Muscle of leg (tissue), 11 donors: Measurements from ENCODE around the gene SGO2. TPM values are rescaled to one million over a fixed set of nuclear protein-coding genes. Genes with fewer than 3 reads are reported as not detected.

ENCODE experiments used
- DNase-seq: peaks from one replicate; pipeline ENCODE4 v3.0.0; 2013
- H3K27ac ChIP-seq: one replicate; pipeline ENCODE4 v1.5.1; 2013; ENCODE audit warnings: mild to moderate bottlenecking, low read length, control low read depth
- H3K27me3 ChIP-seq: one replicate; pipeline ENCODE4 v1.6.1; 2013; ENCODE audit warnings: low read length; ENCODE audit not compliant: control insufficient read depth, insufficient read depth
- H3K36me3 ChIP-seq: one replicate; pipeline ENCODE4 v1.6.1; 2013; ENCODE audit warnings: low read length; ENCODE audit not compliant: control insufficient read depth, insufficient read depth
- H3K4me1 ChIP-seq: one replicate; pipeline ENCODE4 v1.6.1; 2013; ENCODE audit warnings: low read length; ENCODE audit not compliant: control insufficient read depth, insufficient read depth
- H3K4me3 ChIP-seq: one replicate; pipeline ENCODE4 v1.5.1; 2013; ENCODE audit warnings: low read length, control low read depth
- H3K9me3 ChIP-seq: replicated peaks from 2 replicates; pipeline ENCODE4 v1.6.1; 2013; ENCODE audit warnings: low read depth, low read length; ENCODE audit not compliant: control insufficient read depth
- WGBS: methylation state at CpG from one replicate; pipeline ENCODE4 v1.1.5; 2013; ENCODE audit warnings: missing lambda C conversion rate; ENCODE audit not compliant: insufficient coverage; 5-methylcytosine and 5-hydroxymethylcytosine counted together
- polyA plus RNA-seq, 8 donors: library from polyadenylated mRNA; unstranded; fragments of 120-200 nt; gene quantifications; one replicate each; pipeline versions ENCODE4 v1.2.1 to v1.2.3, GENCODE V29; 2013; ENCODE audit warnings: inconsistent platforms in 1 of 8, low replicate concordance in 1 of 8; ENCODE audit not compliant: insufficient read length in 8 of 8, insufficient read depth in 1 of 8
- total RNA-seq: library from RNA; stranded (reverse); fragments of 120-200 nt; gene quantifications from one replicate; pipeline ENCODE4 v1.2.4, GENCODE V29; 2013

Gene SGO2
- total and polyA plus RNA-seq, 9 donors: 5.3 to 12.4 (median 9.0) TPM

DNA sequence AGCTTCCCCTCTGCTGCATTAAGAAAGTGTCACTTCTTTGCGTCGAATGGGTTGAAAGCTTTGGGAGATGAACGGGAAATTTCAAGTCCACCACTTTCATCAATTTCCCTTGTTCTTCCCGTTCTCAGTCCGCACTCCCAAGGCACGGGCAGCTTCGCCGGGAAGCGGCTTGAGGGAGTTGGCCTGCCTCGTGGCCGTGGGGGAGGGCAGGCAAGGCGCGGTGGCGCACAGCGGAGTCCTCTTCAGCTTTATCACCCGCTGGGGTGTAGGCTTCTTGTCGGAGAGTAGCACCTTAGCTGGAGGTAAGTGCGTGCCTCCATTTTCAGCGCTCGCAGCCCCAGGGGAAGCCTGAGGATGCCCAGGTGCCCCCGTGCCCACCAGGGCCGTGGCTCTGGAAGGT lies 36.0 kb upstream of the SGO2 start:
- Histone ChIP-seq H3K4me3 (no peak overlapping the region), H3K4me1 (no peaks in the 10 kb centered on the region), H3K27me3 (no peaks in the 10 kb centered on the region), H3K27ac (no peak overlapping the region), H3K9me3 (no peaks in the 10 kb centered on the region), H3K36me3 (peaks cover 27% of the 10 kb centered on the region)
- 97% methylated on average over 22 of the region's 22 CpGs for WGBS
- DNase-seq: no peak

GRCh38 chr2:200492656-200493055 lies 33.4 kb upstream of the SGO2 start:
- peaks cover 29% of the 10 kb centered on the region for H3K36me3 ChIP-seq
- H3K4me3 ChIP-seq: no peak overlapping the region
- no peak overlapping the region for H3K27ac ChIP-seq

GRCh38 chr2:200494048-200494447 lies 32.0 kb upstream of the SGO2 start:
- Histone ChIP-seq H3K9me3 (no peaks in the 10 kb centered on the region), H3K36me3 (peaks cover 35% of the 10 kb centered on the region), H3K27ac (no peak overlapping the region), H3K27me3 (no peaks in the 10 kb centered on the region), H3K4me1 (no peaks in the 10 kb centered on the region), H3K4me3 (no peak overlapping the region)
- 100% methylated on average over 1 of the region's 2 CpGs for WGBS
- DNase-seq: no peak

More at GRCh38 chr2:200492656-200493055, 33.4 kb upstream of the SGO2 start:
- Histone ChIP-seq H3K4me1 (no peaks in the 10 kb centered on the region), H3K9me3 (no peaks in the 10 kb centered on the region), H3K27me3 (no peaks in the 10 kb centered on the region)
- no peak for DNase-seq

DNA sequence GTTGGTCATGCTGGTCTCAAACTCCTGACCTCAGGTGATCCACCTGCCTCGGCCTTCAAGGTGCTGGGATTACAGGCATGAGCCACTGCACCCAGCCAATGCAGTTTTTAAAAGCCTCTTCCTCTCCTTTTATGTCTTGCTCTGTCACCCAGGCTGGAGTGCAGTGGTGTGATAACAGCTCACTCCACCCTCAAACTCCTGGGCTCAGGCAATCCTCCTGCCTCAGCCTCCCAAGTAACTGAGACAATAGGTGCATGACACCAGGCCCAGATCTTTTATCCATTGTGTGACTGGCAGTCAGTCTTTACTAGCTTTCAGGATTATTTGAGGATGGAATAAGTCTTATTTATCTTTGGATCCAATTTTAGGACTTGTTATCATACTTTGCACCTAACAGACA lies 29.3 kb upstream of the SGO2 start:
- no peak overlapping the region for H3K27ac ChIP-seq
- H3K9me3 ChIP-seq: no peaks in the 10 kb centered on the region
- peaks cover 18% of the 10 kb centered on the region for H3K36me3 ChIP-seq
- no peaks in the 10 kb centered on the region for H3K4me1 ChIP-seq
- H3K4me3 ChIP-seq: no peak overlapping the region
- DNase-seq: no peak
- H3K27me3 ChIP-seq: no peaks in the 10 kb centered on the region
- 100% methylated on average over 1 of the region's 1 CpG for WGBS

GRCh38 chr2:200498402-200499162 lies 27.4 kb upstream of the SGO2 start:
- Histone ChIP-seq H3K4me3 (no peak overlapping the region), H3K4me1 (no peaks in the 10 kb centered on the region), H3K27ac (no peak overlapping the region), H3K9me3 (no peaks in the 10 kb centered on the region), H3K36me3 (peaks cover 16% of the 10 kb centered on the region), H3K27me3 (no peaks in the 10 kb centered on the region)
- 89% methylated on average over 1 of the region's 2 CpGs for WGBS
- DNase-seq: no peak

DNA sequence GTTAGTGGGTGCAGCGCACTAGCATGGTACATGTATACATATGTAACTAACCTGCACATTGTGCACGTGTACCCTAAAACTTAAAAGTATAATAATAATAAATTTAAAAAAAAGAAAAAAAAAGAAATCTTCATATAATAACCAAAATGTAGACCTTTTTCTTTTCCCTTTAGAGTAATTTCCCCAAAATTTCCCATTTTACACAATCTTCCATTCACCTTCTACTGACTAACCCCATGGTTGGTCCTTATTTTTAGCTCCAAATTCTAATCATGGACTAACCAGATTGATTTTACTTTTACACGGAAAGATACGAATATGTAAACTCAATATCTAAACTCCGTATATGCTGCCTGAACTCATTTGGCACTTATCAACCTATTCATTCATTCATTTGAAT lies 23.8 kb upstream of the SGO2 start:
- no peaks in the 10 kb centered on the region for H3K4me1 ChIP-seq
- H3K27me3 ChIP-seq: no peaks in the 10 kb centered on the region
- peaks cover 17% of the 10 kb centered on the region for H3K36me3 ChIP-seq
- DNase-seq: no peak
- H3K9me3 ChIP-seq: no peaks in the 10 kb centered on the region
- WGBS: 100% methylated on average over 2 of the region's 5 CpGs
- H3K27ac ChIP-seq: no peak overlapping the region
- no peak overlapping the region for H3K4me3 ChIP-seq

DNA sequence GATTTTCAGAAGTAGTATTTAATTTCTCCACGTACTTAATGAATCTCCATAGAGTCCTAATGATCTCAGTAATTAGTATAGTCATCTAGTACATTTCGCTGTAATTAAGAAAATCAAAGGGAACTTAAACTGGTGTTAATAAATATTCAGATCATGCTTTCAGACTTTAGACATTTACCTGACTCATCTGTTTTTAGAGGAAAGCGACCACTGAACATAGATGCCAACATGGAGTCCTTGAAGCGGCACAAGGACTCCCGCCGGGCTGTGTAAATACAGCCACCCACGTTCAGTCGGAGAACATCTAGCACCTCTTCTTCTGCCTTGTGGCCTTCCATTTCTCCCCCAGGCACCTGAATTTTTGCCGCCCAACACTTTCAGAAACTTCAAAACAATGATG lies 19.3 kb upstream of the SGO2 start:
- WGBS: 91% methylated on average over 6 of the region's 9 CpGs
- H3K4me3 ChIP-seq: no peak overlapping the region
- H3K27me3 ChIP-seq: no peaks in the 10 kb centered on the region

DNA sequence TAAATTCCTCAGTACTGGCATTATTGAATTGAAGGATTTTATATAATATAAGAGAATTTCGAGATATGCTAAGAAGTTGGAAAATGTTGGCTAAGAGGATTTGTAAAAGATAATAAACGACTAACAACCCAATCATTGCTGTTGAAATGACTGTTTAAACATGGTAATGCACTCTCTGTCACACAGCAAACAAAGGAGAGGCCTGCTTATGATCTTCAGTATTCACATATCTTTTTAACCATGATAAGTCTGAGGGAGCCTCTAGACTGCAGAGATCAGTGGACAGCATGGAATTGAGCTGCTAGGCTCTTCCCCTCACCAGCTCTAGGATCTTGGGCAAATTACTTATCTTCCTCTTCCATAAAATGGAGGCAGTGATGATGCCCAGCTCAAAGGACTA lies 18.8 kb upstream of the SGO2 start:
- no peaks in the 10 kb centered on the region for H3K9me3 ChIP-seq
- no CpG with 5 or more reads among the region's 2 CpGs for WGBS
- H3K4me3 ChIP-seq: no peak overlapping the region
- DNase-seq: no peak
- H3K4me1 ChIP-seq: peaks cover 10% of the 10 kb centered on the region
- H3K27ac ChIP-seq: no peak overlapping the region
- H3K27me3 ChIP-seq: no peaks in the 10 kb centered on the region
- H3K36me3 ChIP-seq: peaks cover 12% of the 10 kb centered on the region

More for the DNA sequence above, 19.3 kb upstream of the SGO2 start:
- H3K9me3 ChIP-seq: no peaks in the 10 kb centered on the region
- peaks cover 12% of the 10 kb centered on the region for H3K36me3 ChIP-seq
- no peak for DNase-seq
- peaks cover 10% of the 10 kb centered on the region for H3K4me1 ChIP-seq
- H3K27ac ChIP-seq: no peak overlapping the region

GRCh38 chr2:200509235-200509611 lies 16.8 kb upstream of the SGO2 start:
- WGBS: 34% methylated on average over 8 of the region's 8 CpGs
- Histone ChIP-seq H3K36me3 (peaks cover 5% of the 10 kb centered on the region), H3K27me3 (peaks cover 1% of the 10 kb centered on the region), H3K9me3 (no peaks in the 10 kb centered on the region), H3K4me1 (peaks cover 10% of the 10 kb centered on the region), H3K27ac (peak overlapping the region; percentile 78), H3K4me3 (peak overlapping the region; percentile 84)
- DNase-seq: no peak

DNA sequence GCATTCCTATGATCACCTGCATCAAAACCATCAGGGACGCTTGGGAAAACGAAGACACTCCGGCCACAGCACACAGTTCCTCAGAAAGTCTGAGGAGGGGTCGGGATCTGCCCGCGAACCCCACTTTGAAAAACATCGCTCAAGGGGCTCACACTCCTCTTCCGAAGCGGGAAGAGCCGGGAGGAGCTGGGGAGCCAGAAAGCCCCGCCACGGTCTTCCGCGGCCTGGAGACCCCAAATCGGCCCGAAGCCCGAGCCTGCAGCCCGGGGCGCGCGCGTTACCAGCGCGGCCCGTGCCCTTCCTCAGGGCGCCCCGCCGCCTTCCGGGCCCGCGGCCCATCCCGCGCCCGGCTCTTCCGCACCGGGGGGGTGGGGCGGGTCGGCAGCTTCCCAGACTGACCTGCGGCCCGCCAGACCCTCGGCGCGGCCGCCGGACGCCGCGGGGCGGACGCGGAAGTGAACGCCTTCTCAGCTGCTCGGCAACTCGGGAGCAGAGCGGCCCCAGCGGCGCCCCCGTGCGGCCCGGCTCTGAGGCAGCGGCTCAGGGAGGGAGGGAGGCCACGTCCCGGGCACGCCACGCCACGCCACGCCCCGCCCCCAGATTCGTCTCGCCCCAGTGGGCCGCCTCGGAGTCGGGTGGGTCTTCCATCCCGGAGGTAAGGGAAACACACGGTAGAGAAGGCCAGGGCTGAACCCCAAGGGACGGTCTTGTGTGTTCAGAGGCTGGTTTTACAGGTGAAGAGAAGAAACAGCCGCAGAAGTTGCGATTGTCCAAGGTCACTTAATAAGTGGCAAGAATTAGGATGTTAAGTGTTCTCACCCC lies 16.2 kb upstream of the SGO2 start, which contains the start of gene KCTD18:
Gene KCTD18 (minus strand): TSS at position 457 of the 822 bp plus-strand sequence. CDS start 3,052 bp downstream, outside the sequence.
- peak; percentile 94 for DNase-seq
- Histone ChIP-seq H3K9me3 (no peaks in the 10 kb centered on the region), H3K27ac (peak within 1 kb of the TSS; percentile 78), H3K4me3 (peak within 1 kb of the TSS; percentile 84), H3K4me1 (peaks cover 10% of the 10 kb centered on the region), H3K36me3 (peaks cover 5% of the 10 kb centered on the region), H3K27me3 (peaks cover 2% of the 10 kb centered on the region)
- WGBS: under 1% methylated on average over 68 of the region's 78 CpGs
